Esophagus muscularis mucosa (tissue), 3 donors: ENCODE measurements around the gene TTC34.

Source experiments
- CTCF ChIP-seq, 3 experiments: fragments of 200-600 bp in 2 of 3; fragments of 450-650 bp in 1 of 3; sonication (generic) in 2 of 3; IDR thresholded peaks; one replicate each; pipeline ENCODE4 v1.5.1; 2017 to 2019; ENCODE audit warnings: antibody characterized with exemption in 3 of 3, mild to moderate bottlenecking in 2 of 3, moderate library complexity in 1 of 3
- POLR2A ChIP-seq: fragments of 450-650 bp; IDR thresholded peaks from one replicate; pipeline ENCODE4 v1.6.1; 2017; ENCODE audit warnings: antibody characterized with exemption, moderate library complexity, mild to moderate bottlenecking, low read depth
- POLR2AphosphoS5 ChIP-seq, 2 donors: sonication (generic); formaldehyde crosslinking; IDR thresholded peaks; one replicate each; pipeline ENCODE4 v1.6.1; 2017; ENCODE audit warnings: antibody characterized with exemption in 2 of 2

GRCh38 chr1:2802421-2802961 lies 998 bp upstream of the TTC34 start:
- TF ChIP-seq CTCF (IDR thresholded peaks at IDR 0.05) (no peak), POLR2AphosphoS5 (IDR thresholded peaks at IDR 0.05) (no peak), POLR2A (no peak)
